Activated CD4-positive, CD25-positive, alpha-beta regulatory T cell treated with anti-CD3 and anti-CD28 coated beads, Interleukin-2, amount 50 U/mL, for 72 hours (primary cell): Measurements from ENCODE around the gene SMIM26.
"Not testable (repeated sequence)": the region's sequence is repeated elsewhere in the genome, so short reads cannot be mapped to it uniquely, and the experiment has no call there.

ENCODE experiments used
- DNase-seq: peaks from one replicate; pipeline ENCODE4 v3.0.0; 2021

The SMIM26 gene

GRCh38 chr20:18566892-18567738 is at the start of gene SMIM26:
Gene SMIM26, plus strand, starts transcription at chr20:18567432. Its CDS starts 47 bp downstream, at chr20:18567479.
- peak; percentile 95 for DNase-seq

GRCh38 chr20:18522066-18522465 is 45.2 kb upstream of the SMIM26 start:
- not testable (repeated sequence) for DNase-seq

GRCh38 chr20:18523066-18523465 is 44.2 kb upstream of the SMIM26 start:
- no peak for DNase-seq

GRCh38 chr20:18524646-18525045 is 42.6 kb upstream of the SMIM26 start:
- DNase-seq, result no peak

- DNase-seq, result not testable (repeated sequence)
Observed at GRCh38 chr20:18526761-18527160, 40.5 kb upstream of the SMIM26 start.

- no peak for DNase-seq
Observed at GRCh38 chr20:18527339-18527738, 39.9 kb upstream of the SMIM26 start.

GRCh38 chr20:18527836-18528235 is 39.4 kb upstream of the SMIM26 start:
- DNase-seq, result no peak

- no peak for DNase-seq
Observed at GRCh38 chr20:18529041-18529440, 38.2 kb upstream of the SMIM26 start.

- no peak for DNase-seq
Observed at GRCh38 chr20:18532626-18533025, 34.6 kb upstream of the SMIM26 start.

GRCh38 chr20:18533491-18533890 is 33.7 kb upstream of the SMIM26 start:
- DNase-seq, result no peak

- no peak for DNase-seq
Observed at GRCh38 chr20:18533978-18534644, 33.1 kb upstream of the SMIM26 start.

- no peak for DNase-seq
Observed at GRCh38 chr20:18537651-18538050, 29.6 kb upstream of the SMIM26 start.

GRCh38 chr20:18541741-18542140 is 25.5 kb upstream of the SMIM26 start:
- DNase-seq, result no peak

GRCh38 chr20:18543216-18543615 is 24.0 kb upstream of the SMIM26 start:
- no peak for DNase-seq

GRCh38 chr20:18543932-18544331 is 23.3 kb upstream of the SMIM26 start:
- no peak for DNase-seq

GRCh38 chr20:18545566-18545965 is 21.7 kb upstream of the SMIM26 start:
- no peak for DNase-seq

- DNase-seq, result no peak
Observed at GRCh38 chr20:18548465-18548864, 18.8 kb upstream of the SMIM26 start.

- no peak for DNase-seq
Observed at GRCh38 chr20:18553746-18554145, 13.5 kb upstream of the SMIM26 start.

- DNase-seq, result no peak
Observed at GRCh38 chr20:18567739-18568091, 483 bp downstream of the SMIM26 start.

- DNase-seq, result no peak
Observed at GRCh38 chr20:18571009-18571408, 3.8 kb downstream of the SMIM26 start.

- no peak for DNase-seq
Observed at GRCh38 chr20:18571578-18571977, 4.3 kb downstream of the SMIM26 start.

- DNase-seq, result no peak
Observed at GRCh38 chr20:18577942-18578341, 10.7 kb downstream of the SMIM26 start.

- no peak for DNase-seq
Observed at GRCh38 chr20:18578581-18578980, 11.3 kb downstream of the SMIM26 start.

GRCh38 chr20:18580012-18580411 is 12.8 kb downstream of the SMIM26 start:
- DNase-seq, result no peak
